ENCODE results near the gene AP3D1.

Gene AP3D1

GRCh38 chr19:2083174-2083854 lies 68.1 kb downstream of the AP3D1 start:
- TF ChIP-seq CTCF (IDR thresholded peaks at IDR 0.05), result no peak
- Histone ChIP-seq H3K27ac (peak overlapping the region; percentile 100), H3K9me3 (no peaks in the 10 kb centered on the region), H3K27me3 (no peaks in the 10 kb centered on the region), H3K4me1 (ENCODE audit: control insufficient read depth in 1 of 2, insufficient read depth in 1 of 2, low read depth in 1 of 2, low read length in 1 of 2) (peaks cover 78 to 82% of the 10 kb centered on the region in 2 experiments), H3K4me3 (ENCODE audit: low read depth in 1 of 2, low read length in 1 of 2) (peak overlapping the region; percentile 98 to 100), H3K36me3 (peaks cover 60% of the 10 kb centered on the region)

- peaks cover 66 to 70% of the 10 kb centered on the region in 2 experiments for H3K4me1 ChIP-seq (ENCODE audit: control insufficient read depth in 1 of 2, insufficient read depth in 1 of 2, low read depth in 1 of 2, low read length in 1 of 2)
- peaks cover 72% of the 10 kb centered on the region for H3K36me3 ChIP-seq
These were observed 69.2 kb downstream of the AP3D1 start for GRCh38 chr19:2081873-2082810.

GRCh38 chr19:2080336-2080988 lies 70.9 kb downstream of the AP3D1 start:
- peak overlapping the region; percentile 100 for H3K27ac ChIP-seq
- no peak for TF ChIP-seq CTCF (IDR thresholded peaks at IDR 0.05)
- H3K9me3 ChIP-seq, result no peaks in the 10 kb centered on the region
- H3K27me3 ChIP-seq, result no peaks in the 10 kb centered on the region
- H3K36me3 ChIP-seq, result peaks cover 88% of the 10 kb centered on the region
- peaks cover 53 to 55% of the 10 kb centered on the region in 2 experiments for H3K4me1 ChIP-seq (ENCODE audit: control insufficient read depth in 1 of 2, insufficient read depth in 1 of 2, low read depth in 1 of 2, low read length in 1 of 2)
- peak overlapping the region in 1 of 2 experiments; percentile 98 for H3K4me3 ChIP-seq (ENCODE audit: low read depth in 1 of 2, low read length in 1 of 2)

More at GRCh38 chr19:2081873-2082810, 69.2 kb downstream of the AP3D1 start:
- peak overlapping the region; percentile 100 for H3K27ac ChIP-seq
- peak; percentile 69 for TF ChIP-seq CTCF (IDR thresholded peaks at IDR 0.05)
- H3K27me3 ChIP-seq, result no peaks in the 10 kb centered on the region
- H3K4me3 ChIP-seq (ENCODE audit: low read depth in 1 of 2, low read length in 1 of 2), result peak overlapping the region; percentile 98 to 100
- no peaks in the 10 kb centered on the region for H3K9me3 ChIP-seq

GRCh38 chr19:2079865-2080301 lies 71.5 kb downstream of the AP3D1 start:
- peaks cover 56 to 57% of the 10 kb centered on the region in 2 experiments for H3K4me1 ChIP-seq (ENCODE audit: control insufficient read depth in 1 of 2, insufficient read depth in 1 of 2, low read depth in 1 of 2, low read length in 1 of 2)
- H3K27ac ChIP-seq, result peak overlapping the region; percentile 100
- H3K36me3 ChIP-seq, result peaks cover 94% of the 10 kb centered on the region
- no peaks in the 10 kb centered on the region for H3K9me3 ChIP-seq
- TF ChIP-seq CTCF (IDR thresholded peaks at IDR 0.05), result no peak
- H3K27me3 ChIP-seq, result no peaks in the 10 kb centered on the region
- H3K4me3 ChIP-seq (ENCODE audit: low read depth in 1 of 2, low read length in 1 of 2), result no peak overlapping the region

- no peaks in the 10 kb centered on the region for H3K9me3 ChIP-seq
- no peak overlapping the region for H3K4me3 ChIP-seq (ENCODE audit: low read depth in 1 of 2, low read length in 1 of 2)
- no peak for TF ChIP-seq CTCF (IDR thresholded peaks at IDR 0.05)
- H3K36me3 ChIP-seq, result peaks cover 98% of the 10 kb centered on the region
- H3K27me3 ChIP-seq, result no peaks in the 10 kb centered on the region
- peak overlapping the region; percentile 100 for H3K27ac ChIP-seq
- peaks cover 62 to 63% of the 10 kb centered on the region in 2 experiments for H3K4me1 ChIP-seq (ENCODE audit: control insufficient read depth in 1 of 2, insufficient read depth in 1 of 2, low read depth in 1 of 2, low read length in 1 of 2)
These were observed 72.1 kb downstream of the AP3D1 start for GRCh38 chr19:2079076-2079864.
